Hematopoietic multipotent progenitor cell treated with erythropoietin and hydrocortisone succinate and interleukin-3 and kit ligand, for 8 days (in vitro differentiated cells): ENCODE measurements around the gene DIAPH1.

Source experiments
- DNase-seq: peaks from one replicate; pipeline ENCODE4 v3.0.0-alpha.2; 2015

DIAPH1 gene

DNA sequence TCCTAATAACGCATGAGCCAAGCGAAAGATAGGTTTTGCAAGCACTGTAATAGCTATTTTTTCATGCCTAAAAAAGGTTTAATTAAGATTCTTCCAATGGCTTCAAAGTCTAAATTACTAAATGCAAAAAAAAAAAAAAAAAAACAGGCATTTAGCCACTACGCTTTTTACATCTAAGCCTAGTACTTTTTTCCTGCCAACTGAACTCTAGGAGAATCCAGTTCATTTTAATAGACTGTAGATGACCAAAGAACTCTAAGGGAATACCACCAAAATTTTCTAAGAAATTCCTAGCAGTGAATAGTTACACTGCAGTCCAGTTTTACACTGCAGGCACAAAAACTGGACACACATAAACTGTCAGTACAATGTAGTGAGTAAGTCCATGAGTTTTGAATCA lies 9.8 kb downstream of the DIAPH1 start:
- DNase-seq = no peak

GRCh38 chr5:141608557-141608956 lies 10.2 kb downstream of the DIAPH1 start:
- DNase-seq = no peak

DNA sequence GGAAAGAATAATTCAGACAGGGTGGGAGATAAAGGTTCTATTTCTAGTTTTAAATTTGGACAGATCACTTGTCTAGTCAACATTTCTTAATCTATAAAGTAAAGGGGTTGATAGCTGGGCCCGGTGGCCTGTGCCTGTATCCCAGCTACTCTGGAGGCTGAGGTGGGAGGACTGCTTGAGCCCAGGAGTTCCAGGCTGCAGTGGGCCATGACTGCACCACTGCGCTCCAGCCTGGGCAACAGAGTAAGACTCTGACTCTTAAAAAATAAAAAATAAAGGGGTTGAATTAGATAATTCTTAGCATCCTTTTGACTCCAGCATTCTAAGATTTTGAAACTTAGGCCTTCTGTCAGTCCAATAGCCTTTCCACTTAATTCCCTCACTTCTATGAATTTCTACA lies 10.8 kb downstream of the DIAPH1 start:
- DNase-seq = no peak

DNA sequence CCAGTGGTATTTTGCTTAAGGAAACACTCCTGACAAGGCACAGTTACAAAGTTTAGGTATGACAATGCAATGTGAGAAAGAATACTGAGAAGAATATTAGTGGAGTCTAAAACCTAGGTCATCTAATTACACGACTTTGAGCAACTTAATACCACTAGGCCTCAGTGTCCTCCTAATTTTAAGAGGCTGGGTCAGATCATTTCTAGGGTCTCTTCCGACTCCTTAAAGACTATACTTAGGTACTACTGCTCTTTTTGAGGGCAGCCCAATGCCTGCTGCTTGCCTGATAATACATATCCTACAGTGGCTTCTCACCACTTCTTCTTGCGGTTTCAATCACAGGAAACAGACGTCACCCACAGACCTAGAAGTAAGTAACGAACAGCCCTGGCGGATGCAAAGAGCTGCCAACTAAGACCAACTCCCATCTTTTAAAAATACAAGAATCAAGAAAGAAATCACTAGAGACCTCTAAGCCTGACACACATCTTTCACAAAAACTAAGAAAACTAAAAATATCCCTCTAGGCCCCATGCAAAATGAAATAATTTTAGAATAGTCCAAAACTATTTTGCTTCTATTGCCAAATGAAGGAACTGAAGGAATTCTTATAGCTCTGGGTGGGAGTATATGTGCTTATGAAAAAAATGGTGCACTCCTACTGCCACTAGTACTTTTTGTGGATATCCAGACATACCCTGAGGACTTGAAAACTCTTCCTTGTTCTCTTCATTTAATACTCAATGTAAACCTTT lies 13.1 kb downstream of the DIAPH1 start:
- peak; percentile 96 for DNase-seq

DNA sequence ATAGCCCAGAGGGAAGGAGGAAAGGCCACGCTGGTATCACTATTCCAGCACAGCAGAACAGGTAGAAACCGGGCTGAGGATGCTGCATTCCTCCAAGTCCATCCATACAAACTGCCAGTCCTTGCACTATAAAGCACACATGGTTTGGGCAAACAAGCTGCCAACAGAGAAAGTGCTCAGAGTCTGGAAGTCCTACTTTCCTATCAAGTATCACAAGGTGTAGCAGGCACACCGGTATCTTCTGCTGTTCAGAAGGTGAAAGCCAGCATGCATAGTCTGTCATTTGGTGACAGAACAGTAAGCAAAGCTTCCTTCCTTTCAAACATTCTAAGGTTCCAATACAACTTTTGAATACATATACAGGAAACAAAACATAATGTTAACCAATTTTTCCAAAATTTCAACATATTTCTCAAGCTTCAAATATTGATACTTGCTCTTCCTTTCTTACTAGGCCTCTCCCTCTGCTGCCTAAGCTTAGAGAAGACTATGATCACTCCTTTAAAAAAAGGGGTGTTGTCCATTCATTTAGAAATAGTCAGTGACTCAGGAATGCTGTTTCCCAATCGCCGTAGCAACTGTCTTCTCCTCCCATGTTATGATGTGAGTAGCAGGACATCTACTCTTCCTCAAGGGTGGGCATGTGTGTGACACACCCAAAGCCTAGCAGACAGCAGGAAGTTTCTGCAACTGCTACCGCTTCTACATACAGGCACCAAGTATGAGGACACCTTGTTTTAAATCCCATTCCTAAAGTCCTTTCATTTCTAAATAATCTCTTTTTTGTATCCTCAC lies 14.7 kb downstream of the DIAPH1 start:
- peak; percentile 81 for DNase-seq

DNA sequence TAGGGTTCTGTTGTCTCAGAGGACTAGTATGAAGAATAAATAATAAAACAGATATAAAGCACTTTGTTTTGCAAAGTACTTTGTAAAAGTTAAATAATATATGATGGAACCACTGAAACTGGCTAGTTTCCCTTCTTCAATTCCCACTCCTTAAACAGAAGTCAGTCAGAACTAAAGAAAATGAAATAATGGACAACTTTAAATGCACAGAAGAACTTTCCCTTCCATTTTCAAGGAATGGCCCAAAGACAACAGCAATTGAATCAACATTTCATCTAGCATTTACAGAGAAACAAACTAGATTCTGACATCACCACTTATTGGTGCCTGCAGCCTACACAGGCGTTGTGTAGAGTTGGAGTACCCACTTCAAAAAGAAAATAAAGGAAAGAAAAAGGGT lies 16.2 kb downstream of the DIAPH1 start:
- DNase-seq = no peak

DNA sequence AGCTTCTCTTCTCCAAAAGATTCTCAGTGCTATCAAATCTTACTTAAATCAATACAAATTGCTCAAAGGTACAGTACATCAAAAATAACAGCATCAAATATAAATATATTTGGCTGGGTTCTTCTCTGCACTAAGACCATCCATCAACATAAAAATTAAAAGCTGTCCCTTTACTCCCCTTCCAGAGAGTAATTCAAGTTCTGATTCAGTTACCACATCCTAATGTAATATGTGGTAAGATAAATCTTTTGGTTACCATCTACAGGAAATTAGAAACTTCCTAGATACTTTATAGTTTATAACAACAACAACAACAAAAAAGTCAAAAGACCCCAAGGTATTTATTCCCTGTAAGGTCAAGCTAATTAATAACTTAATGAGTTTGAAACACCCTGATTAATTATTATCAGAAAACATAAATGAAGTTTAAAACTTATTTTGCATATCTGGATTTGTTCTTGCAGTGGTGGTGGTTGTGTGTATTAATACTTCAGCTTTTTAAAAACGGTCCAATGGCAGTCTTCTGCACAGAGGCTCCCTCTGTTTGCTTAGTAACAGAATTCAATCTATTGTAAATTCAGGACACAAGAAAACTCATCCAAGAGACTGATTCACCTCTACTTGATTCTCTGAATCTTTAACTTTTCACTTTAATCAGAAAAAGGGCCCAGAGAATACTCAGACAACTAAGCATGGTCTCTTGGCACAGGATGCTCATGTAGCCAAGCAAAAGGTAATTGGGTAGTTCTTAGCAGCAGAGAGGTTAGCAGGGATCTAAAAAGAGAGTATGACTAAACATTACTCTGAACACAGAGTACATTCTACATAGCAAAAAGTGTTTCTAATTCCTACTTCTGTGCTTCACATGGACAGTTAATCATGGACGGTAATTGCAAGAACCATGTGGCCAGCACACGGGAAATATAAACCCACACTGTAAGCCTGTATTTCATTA lies 20.1 kb downstream of the DIAPH1 start:
- DNase-seq = no peak

- DNase-seq = no peak
Observed at GRCh38 chr5:141597814-141598213, 21.0 kb downstream of the DIAPH1 start.

DNA sequence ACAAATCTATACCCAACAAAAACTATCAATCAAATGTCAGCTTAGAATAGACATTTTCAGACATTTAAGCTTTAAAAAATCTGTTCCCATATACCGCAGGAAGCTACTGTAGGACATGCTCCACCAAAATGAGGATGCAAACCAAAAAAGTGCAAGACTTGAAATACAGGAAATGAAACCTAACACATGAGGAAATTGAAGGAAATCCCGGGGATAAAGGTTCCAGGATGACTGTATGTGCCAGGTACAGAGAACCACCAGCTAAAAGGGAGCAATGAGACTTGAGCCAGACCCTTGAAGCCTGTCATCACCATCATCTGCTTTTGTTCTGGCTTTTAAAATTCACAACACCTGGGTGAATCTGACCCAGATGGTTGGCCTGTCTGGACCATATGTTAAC lies 21.4 kb downstream of the DIAPH1 start:
- DNase-seq = no peak

- DNase-seq = no peak
Observed at GRCh38 chr5:141596867-141597266, 21.9 kb downstream of the DIAPH1 start.

DNA sequence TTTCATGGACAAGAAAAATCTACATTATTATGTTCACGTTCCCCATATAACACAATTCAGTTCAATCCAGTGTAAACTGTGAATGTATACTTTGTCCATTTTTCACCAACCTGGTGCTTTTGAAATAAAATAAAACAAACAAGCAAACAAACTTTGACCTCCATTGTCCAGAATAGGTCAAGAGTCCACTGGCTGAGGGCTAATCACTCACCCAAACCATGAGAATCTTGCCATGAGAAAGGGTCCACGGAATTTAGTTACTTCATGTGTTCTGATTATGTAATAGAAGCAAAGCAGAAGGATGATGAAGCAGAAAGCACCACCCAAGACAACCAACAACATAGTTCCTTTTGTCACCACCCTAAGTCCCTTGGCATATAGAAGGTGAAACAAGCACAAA lies 28.7 kb downstream of the DIAPH1 start:
- no peak for DNase-seq

GRCh38 chr5:141586246-141586645 lies 32.6 kb downstream of the DIAPH1 start:
- DNase-seq = no peak

DNA sequence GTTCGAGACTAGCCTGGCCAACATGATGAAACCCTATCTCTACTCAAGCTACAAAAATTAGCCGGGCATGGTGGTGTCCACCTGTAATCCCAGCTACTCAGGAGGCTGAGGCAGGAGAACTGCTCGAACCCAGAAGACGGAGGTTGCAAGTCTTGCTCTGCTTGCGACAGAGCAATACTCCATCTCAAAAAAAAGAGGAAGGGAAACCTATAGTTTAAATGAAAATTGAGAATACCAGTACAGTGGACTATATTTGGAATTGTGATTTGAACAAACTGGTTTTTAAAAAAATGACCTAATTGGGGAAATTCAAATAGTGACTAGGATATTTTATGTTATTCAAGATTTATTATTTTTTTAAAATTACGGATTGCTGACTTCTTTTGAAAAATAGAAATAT lies 33.2 kb downstream of the DIAPH1 start:
- no peak for DNase-seq

DNA sequence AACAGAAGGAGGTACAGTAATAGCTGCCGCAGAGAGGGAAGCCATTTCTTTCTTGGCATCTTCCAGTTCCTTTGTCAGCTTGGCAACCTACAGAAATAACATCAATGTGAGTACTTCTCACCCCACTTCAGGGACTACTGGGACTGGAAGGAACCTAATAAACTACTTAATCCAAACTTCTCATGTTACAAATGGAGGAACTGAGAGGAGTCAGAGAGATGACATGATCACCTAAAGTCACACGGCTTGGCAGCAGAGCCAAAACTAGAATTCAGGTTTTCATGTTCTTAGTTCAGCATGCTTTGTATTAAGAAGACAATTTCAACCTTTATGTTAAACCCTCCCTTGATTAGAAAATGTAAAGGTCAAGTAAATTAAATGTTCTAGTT lies 44.7 kb downstream of the DIAPH1 start:
- DNase-seq = no peak

DNA sequence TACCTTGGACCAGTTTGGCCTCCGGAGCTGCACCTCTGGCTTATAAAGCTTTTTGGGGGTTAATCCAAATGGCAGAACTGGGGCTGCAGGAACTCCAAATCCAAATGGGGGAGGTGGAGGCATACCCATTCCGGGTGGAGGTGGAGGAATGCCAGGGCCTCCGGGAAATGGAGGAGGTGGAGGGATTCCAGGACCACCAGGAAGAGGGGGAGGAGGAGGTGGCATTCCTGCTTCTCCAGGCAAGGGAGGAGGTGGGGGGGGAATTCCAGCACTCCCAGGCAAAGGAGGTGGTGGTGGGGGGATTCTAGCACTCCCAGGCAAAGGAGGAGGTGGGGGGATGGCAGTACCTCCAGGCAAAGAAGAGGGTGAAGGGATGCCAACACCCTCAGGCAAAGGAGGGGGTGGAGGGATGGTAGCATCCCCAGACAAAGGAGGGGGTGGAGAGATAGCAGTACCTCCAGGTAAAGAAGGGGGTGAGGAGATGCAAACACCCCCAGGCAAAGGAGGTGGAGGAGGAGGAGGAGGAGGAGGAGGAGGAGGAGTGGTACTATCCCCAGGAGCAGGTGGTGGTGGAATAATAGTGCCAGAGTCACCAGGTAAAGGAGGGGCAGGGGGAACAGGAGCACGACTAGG lies 45.2 kb downstream of the DIAPH1 start:
- DNase-seq = no peak

DNA sequence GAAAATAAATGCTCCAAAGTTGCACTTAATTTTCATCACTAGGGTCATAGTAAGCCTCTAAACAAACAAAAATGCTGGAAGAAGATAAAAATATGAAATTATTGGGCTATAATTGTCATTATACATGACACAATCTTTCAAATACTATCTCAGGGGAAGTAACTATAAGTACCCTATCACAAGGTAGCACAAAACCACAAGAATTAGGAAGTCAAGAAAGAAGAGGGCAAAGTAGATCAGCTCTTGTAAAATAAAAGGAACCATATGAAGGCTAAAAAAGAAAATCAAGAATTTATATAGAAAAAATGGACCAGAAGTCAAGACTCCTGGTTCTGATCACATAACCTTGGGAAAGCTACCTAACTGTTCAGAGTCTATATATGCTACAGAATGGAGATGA lies 48.1 kb downstream of the DIAPH1 start:
- no peak for DNase-seq

GRCh38 chr5:141567513-141568117 lies 51.2 kb downstream of the DIAPH1 start:
- DNase-seq = peak; percentile 29

- DNase-seq = no peak
Observed at GRCh38 chr5:141565826-141566570, 52.8 kb downstream of the DIAPH1 start.

GRCh38 chr5:141564216-141564692 lies 54.5 kb downstream of the DIAPH1 start:
- peak; percentile 97 for DNase-seq

DNA sequence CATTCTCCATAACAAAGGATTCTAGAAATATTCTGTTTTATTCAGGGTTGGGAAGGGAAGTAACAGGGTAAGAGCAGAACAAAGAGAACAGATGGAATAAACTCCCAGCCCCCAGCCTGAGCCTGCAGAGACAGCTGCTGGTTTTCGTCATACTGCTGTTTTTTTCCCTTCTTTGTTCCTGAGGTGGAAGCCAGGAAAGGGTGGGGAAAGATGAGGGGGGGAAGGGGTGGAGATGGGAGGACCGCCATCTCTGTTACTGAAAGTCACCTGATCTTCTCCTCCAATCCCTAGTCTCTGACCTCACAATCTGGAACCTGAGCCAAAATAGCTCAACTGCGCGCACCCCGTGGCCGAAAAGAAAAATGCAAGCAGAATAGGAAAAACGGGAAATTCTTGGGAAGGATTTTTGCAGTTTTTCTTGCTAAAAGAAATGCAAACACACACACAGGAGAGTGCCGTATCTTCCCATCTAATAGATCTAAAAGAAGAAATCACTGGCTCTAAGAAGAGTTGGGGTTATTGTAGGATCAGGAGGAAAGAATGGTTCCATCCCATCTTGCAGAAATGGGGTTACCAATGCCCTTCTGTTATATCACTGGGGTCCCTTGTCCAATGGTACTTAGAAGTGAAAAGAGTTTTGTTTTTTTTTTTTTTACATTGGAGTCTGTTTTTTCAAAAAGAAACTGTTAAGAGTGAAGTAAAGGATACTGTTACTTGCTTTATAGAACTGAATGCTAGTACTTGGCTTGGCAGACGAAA lies 57.9 kb downstream of the DIAPH1 start:
- peak; percentile 44 for DNase-seq

DNA sequence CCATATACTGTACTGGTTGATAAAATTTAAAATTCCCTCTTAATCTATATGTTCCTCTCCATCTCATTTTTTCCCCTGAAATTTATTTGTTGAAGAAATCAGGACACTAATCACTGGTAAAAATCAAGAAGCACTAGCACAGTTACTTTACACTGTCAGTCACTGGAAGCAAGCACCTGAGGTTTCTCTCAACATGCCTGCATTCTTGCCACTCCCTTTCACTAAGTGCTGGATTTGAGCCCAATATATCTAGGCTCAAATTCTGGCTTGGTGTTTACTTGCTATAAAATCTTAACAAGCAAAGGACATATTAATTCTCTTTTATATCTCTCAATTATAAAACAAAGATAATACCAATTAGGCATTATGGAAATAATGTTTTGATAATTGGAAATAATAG lies 58.6 kb downstream of the DIAPH1 start:
- no peak for DNase-seq
